RWPE2 (cell line): ENCODE results near the gene TMEM178A.

ENCODE experiments used
- ATAC-seq: fragments of 200-7000 bp; cut with Tn5 transposase; 3 replicates; pipeline ENCODE4 v1.9.1; 2021; ENCODE audit warnings: low read depth
- DNase-seq: peaks from one replicate; pipeline ENCODE4 v3.0.0-alpha.2; 2020; ENCODE audit warnings: low spot score
- H3K27ac ChIP-seq: fragments of 450-650 bp; 2 replicates; pipeline ENCODE4 v1.5.1; 2017; ENCODE audit warnings: mild to moderate bottlenecking; ENCODE audit not compliant: poor library complexity, severe bottlenecking
- H3K27me3 ChIP-seq: fragments of 250-450 bp; sonication (Bioruptor Pico); 2 replicates; pipeline ENCODE4 v1.5.1; 2021; ENCODE audit warnings: mild to moderate bottlenecking, moderate library complexity; ENCODE audit not compliant: insufficient read depth, poor library complexity, severe bottlenecking
- H3K36me3 ChIP-seq: fragments of 250-450 bp; sonication (Bioruptor Pico); 2 replicates; pipeline ENCODE4 v1.5.1; 2020; ENCODE audit warnings: low read depth, mild to moderate bottlenecking, moderate library complexity
- H3K4me1 ChIP-seq: fragments of 250-450 bp; sonication (Bioruptor Pico); 2 replicates; pipeline ENCODE4 v1.5.1; 2021; ENCODE audit warnings: mild to moderate bottlenecking, moderate library complexity; ENCODE audit not compliant: insufficient read depth, poor library complexity, severe bottlenecking
- H3K4me3 ChIP-seq: fragments of 250-450 bp; sonication (Bioruptor Pico); 2 replicates; pipeline ENCODE4 v1.5.1; 2021; ENCODE audit warnings: mild to moderate bottlenecking, moderate library complexity; ENCODE audit not compliant: severe bottlenecking
- H3K9me3 ChIP-seq: fragments of 250-450 bp; sonication (Bioruptor Pico); 2 replicates; pipeline ENCODE4 v1.5.1; 2021; ENCODE audit warnings: mild to moderate bottlenecking, moderate library complexity; ENCODE audit not compliant: severe bottlenecking
- TF ChIP-seq, protein P1 (sequence below): fragments of 450-650 bp; IDR thresholded peaks from one replicate; pipeline ENCODE4 v1.5.1; 2017; ENCODE audit warnings: mild to moderate bottlenecking, moderate library complexity; ENCODE audit not compliant: poor library complexity, severe bottlenecking

TMEM178A gene

GRCh38 chr2:39710807-39711206 is 45.1 kb downstream of the TMEM178A start:
- TF ChIP-seq, protein P1, sequence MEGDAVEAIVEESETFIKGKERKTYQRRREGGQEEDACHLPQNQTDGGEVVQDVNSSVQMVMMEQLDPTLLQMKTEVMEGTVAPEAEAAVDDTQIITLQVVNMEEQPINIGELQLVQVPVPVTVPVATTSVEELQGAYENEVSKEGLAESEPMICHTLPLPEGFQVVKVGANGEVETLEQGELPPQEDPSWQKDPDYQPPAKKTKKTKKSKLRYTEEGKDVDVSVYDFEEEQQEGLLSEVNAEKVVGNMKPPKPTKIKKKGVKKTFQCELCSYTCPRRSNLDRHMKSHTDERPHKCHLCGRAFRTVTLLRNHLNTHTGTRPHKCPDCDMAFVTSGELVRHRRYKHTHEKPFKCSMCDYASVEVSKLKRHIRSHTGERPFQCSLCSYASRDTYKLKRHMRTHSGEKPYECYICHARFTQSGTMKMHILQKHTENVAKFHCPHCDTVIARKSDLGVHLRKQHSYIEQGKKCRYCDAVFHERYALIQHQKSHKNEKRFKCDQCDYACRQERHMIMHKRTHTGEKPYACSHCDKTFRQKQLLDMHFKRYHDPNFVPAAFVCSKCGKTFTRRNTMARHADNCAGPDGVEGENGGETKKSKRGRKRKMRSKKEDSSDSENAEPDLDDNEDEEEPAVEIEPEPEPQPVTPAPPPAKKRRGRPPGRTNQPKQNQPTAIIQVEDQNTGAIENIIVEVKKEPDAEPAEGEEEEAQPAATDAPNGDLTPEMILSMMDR = no peak
- Histone ChIP-seq H3K4me3 (no peak overlapping the region), H3K4me1 (no peaks in the 10 kb centered on the region), H3K36me3 (no peaks in the 10 kb centered on the region), H3K27ac (no peak overlapping the region), H3K27me3 (no peaks in the 10 kb centered on the region), H3K9me3 (no peaks in the 10 kb centered on the region)
- ATAC-seq (no peak), DNase-seq (no peak)

DNA sequence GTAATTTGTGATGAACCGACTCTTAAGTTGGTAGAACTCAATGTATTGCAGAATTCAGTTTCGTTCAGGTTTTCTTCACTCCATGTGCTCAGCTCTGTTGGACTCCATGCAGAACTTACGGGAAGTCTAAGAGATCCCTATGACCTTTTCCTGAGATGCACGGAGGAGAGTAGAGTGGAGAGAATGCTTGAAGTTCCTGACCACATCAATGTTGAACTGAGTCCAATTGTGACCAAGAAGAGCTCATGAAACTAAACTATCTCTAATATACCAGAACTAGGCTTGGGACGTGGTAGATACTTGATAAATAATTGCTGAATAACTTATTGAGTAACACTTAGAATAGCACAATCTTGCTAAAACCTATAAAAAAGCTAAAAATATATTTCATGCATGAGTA is 47.2 kb downstream of the TMEM178A start:
- TF ChIP-seq, protein P1 = no peak
- ATAC-seq (no peak), DNase-seq (no peak)
- Histone ChIP-seq H3K4me3 (no peak overlapping the region), H3K27me3 (no peaks in the 10 kb centered on the region), H3K27ac (no peak overlapping the region), H3K9me3 (no peaks in the 10 kb centered on the region), H3K36me3 (no peaks in the 10 kb centered on the region), H3K4me1 (no peaks in the 10 kb centered on the region)

DNA sequence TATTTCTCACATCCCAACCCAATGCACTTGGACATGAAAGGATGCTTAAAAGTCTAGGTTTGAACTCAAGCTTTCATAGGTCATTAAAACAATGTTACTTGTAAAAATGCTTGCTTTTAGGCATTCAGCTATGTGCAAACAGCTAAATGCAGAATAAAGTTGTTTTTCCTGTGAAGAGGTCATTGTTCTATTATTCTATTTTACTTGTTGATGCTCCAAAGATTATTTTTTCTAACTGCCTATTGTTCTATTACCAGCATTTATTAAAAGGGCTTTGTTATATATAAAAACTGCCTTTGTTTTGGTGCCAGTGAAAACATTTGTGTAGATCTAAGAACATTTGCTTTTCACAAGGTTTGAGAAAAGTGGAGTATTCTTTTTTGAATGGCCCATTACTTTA is 49.4 kb downstream of the TMEM178A start:
- Histone ChIP-seq H3K4me3 (no peak overlapping the region), H3K36me3 (no peaks in the 10 kb centered on the region), H3K27me3 (no peaks in the 10 kb centered on the region), H3K4me1 (no peaks in the 10 kb centered on the region), H3K27ac (no peak overlapping the region), H3K9me3 (no peaks in the 10 kb centered on the region)
- ATAC-seq (no peak), DNase-seq (no peak)
- TF ChIP-seq, protein P1 = no peak

DNA sequence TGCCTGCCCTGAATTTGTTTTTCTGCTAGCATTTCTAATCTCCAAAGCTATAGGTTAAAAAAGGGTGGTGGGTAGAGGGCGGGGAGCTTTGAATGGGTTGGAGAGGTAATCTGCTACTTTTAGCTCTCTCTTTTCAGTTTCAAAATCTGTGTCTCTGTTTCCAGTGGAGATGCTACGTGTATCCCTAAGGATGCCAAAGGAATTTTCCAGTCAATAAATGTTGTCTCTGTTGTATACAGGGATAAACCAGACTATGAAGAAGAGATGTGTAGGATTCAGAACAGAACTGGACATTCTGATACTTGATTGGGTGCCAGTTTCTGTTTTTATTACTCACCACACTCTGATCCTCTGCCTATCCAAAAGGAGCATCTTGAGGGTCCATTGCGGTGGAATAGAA is 50.1 kb downstream of the TMEM178A start:
- Histone ChIP-seq H3K4me3 (no peak overlapping the region), H3K9me3 (no peaks in the 10 kb centered on the region), H3K27ac (no peak overlapping the region), H3K27me3 (no peaks in the 10 kb centered on the region), H3K36me3 (no peaks in the 10 kb centered on the region), H3K4me1 (no peaks in the 10 kb centered on the region)
- no peak for DNase-seq
- TF ChIP-seq, protein P1 = no peak
- no peak for ATAC-seq

GRCh38 chr2:39717067-39717466 is 51.4 kb downstream of the TMEM178A start:
- DNase-seq = no peak
- H3K4me3 ChIP-seq = no peak overlapping the region
- no peaks in the 10 kb centered on the region for H3K9me3 ChIP-seq
- ATAC-seq = no peak
- no peak overlapping the region for H3K27ac ChIP-seq
- no peaks in the 10 kb centered on the region for H3K36me3 ChIP-seq
- H3K27me3 ChIP-seq = no peaks in the 10 kb centered on the region
- TF ChIP-seq, protein P1 = no peak
- H3K4me1 ChIP-seq = no peaks in the 10 kb centered on the region
